CD14-positive monocyte (primary cell): ENCODE results near the gene IPO9. TPM values are rescaled to one million over a fixed set of nuclear protein-coding genes. Genes with fewer than 3 reads are reported as not detected.
"Not testable (repeated sequence)": the region's sequence is repeated elsewhere in the genome, so short reads cannot be mapped to it uniquely, and the experiment has no call there.

ENCODE experiments used
- DNase-seq, 3 donors: peaks; one replicate each; pipeline ENCODE4 v3.0.0-alpha.2; 2011 to 2022
- H2AFZ ChIP-seq: 2 replicates; pipeline ENCODE4 v1.6.0; 2012; ENCODE audit warnings: mild to moderate bottlenecking, low read depth, low read length, inconsistent platforms; ENCODE audit not compliant: insufficient read depth, poor library complexity, severe bottlenecking
- H3K27ac ChIP-seq, 2 donors: 1 replicate in 1 of 2; 2 replicates in 1 of 2; pipeline ENCODE4 v1.5.1; 2012 to 2013; ENCODE audit warnings: low read length in 2 of 2, control low read depth in 1 of 2, inconsistent platforms in 1 of 2, low read depth in 1 of 2, mild to moderate bottlenecking in 1 of 2
- H3K27me3 ChIP-seq, 2 donors: one replicate each; pipeline versions ENCODE4 v1.6.0 to v1.6.1; 2011 to 2013; ENCODE audit warnings: low read length in 2 of 2; ENCODE audit not compliant: control insufficient read depth in 2 of 2, insufficient read depth in 2 of 2
- H3K36me3 ChIP-seq, 2 donors: replicated peaks in 1 of 2; 1 replicate in 1 of 2; 2 replicates in 1 of 2; pipeline versions ENCODE4 v1.5.1 to v1.6.1; 2012 to 2013; ENCODE audit warnings: low read length in 2 of 2, control low read depth in 1 of 2, inconsistent platforms in 1 of 2, mild to moderate bottlenecking in 1 of 2; ENCODE audit not compliant: insufficient read depth in 2 of 2, control insufficient read depth in 1 of 2
- H3K4me1 ChIP-seq, 2 donors: 1 replicate in 1 of 2; 2 replicates in 1 of 2; pipeline versions ENCODE4 v1.5.1 to v1.6.1; 2012 to 2013; ENCODE audit warnings: low read length in 2 of 2, control low read depth in 1 of 2, inconsistent platforms in 1 of 2, mild to moderate bottlenecking in 1 of 2, moderate library complexity in 1 of 2; ENCODE audit not compliant: insufficient read depth in 2 of 2, control insufficient read depth in 1 of 2
- H3K4me2 ChIP-seq: replicated peaks from 2 replicates; pipeline ENCODE3; 2012; ENCODE audit warnings: low read length, moderate library complexity, mild to moderate bottlenecking; ENCODE audit not compliant: poor library complexity, severe bottlenecking; ENCODE audit errors: extremely low read depth
- H3K4me3 ChIP-seq, 3 experiments: fragments of 200-600 bp in 1 of 3; sonication (generic) in 1 of 3; replicated peaks in 1 of 3; 1 replicate in 2 of 3; 2 replicates in 1 of 3; pipeline ENCODE4 v1.5.1; 2011 to 2013; ENCODE audit warnings: low read length in 3 of 3, mild to moderate bottlenecking in 3 of 3, control low read depth in 2 of 3, low read depth in 2 of 3, inconsistent platforms in 1 of 3, moderate library complexity in 1 of 3
- H3K79me2 ChIP-seq: 2 replicates; pipeline ENCODE4 v1.6.0; 2012; ENCODE audit warnings: mild to moderate bottlenecking, control low read depth, inconsistent platforms, low read length, moderate library complexity; ENCODE audit not compliant: insufficient read depth
- H3K9ac ChIP-seq: 2 replicates; pipeline ENCODE4 v1.6.0; 2017; ENCODE audit warnings: low read length, mild to moderate bottlenecking; ENCODE audit not compliant: insufficient read depth, poor library complexity, severe bottlenecking
- H3K9me3 ChIP-seq, 2 donors: replicated peaks in 1 of 2; 1 replicate in 1 of 2; 2 replicates in 1 of 2; pipeline versions ENCODE4 v1.5.1 to v1.6.1; 2012 to 2013; ENCODE audit warnings: low read length in 2 of 2, control low read depth in 1 of 2; ENCODE audit not compliant: control insufficient read depth in 1 of 2, insufficient read depth in 1 of 2
- H4K20me1 ChIP-seq: 2 replicates; pipeline ENCODE4 v1.6.0; 2012; ENCODE audit warnings: mild to moderate bottlenecking, low read length, control low read depth, moderate library complexity; ENCODE audit not compliant: insufficient read depth
- H3K27ac Mint-ChIP-seq, 7 donors: one replicate each; pipeline ENCODE4 v1.8.0; 2020; ENCODE audit warnings: mild to moderate bottlenecking in 7 of 7, mixed read lengths in 7 of 7, moderate library complexity in 6 of 7, inconsistent platforms in 2 of 7
- H3K27me3 Mint-ChIP-seq, 3 donors: one replicate each; pipeline ENCODE4 v1.8.0; 2021 to 2022; ENCODE audit warnings: low read depth in 3 of 3, mild to moderate bottlenecking in 3 of 3, mixed read lengths in 3 of 3, moderate library complexity in 3 of 3, inconsistent platforms in 1 of 3
- H3K36me3 Mint-ChIP-seq, 2 donors: one replicate each; pipeline ENCODE4 v1.8.0; 2020; ENCODE audit warnings: mixed read lengths in 2 of 2, inconsistent platforms in 1 of 2, mild to moderate bottlenecking in 1 of 2
- H3K4me1 Mint-ChIP-seq: one replicate; pipeline ENCODE4 v1.8.0; 2020; ENCODE audit warnings: mild to moderate bottlenecking, mixed read lengths
- H3K4me3 Mint-ChIP-seq, 2 donors: one replicate each; pipeline ENCODE4 v1.8.0; 2020; ENCODE audit warnings: mild to moderate bottlenecking in 2 of 2, mixed read lengths in 2 of 2, moderate library complexity in 1 of 2
- H3K9me3 Mint-ChIP-seq, 7 donors: one replicate each; pipeline ENCODE4 v1.8.0; 2020 to 2022; ENCODE audit warnings: mixed read lengths in 7 of 7, mild to moderate bottlenecking in 6 of 7, moderate library complexity in 6 of 7, inconsistent platforms in 2 of 7
- WGBS: methylation state at CpG from one replicate; pipeline ENCODE4 v1.1.5; 2013; ENCODE audit warnings: missing lambda C conversion rate; ENCODE audit not compliant: insufficient coverage; 5-methylcytosine and 5-hydroxymethylcytosine counted together
- intact Hi-C, 2 donors: fragments of 100-400 bp; cut with micrococcal nuclease; formaldehyde crosslinking; loops; one replicate each; pipeline versions ENCODE4 v1.15.0 to v1.15.1; 2023
- polyA plus RNA-seq, 3 donors: library from polyadenylated mRNA; depleted of rRNA in 1 of 3; unstranded in 2 of 3; stranded (reverse) in 1 of 3; fragments of 300-500 nt in 2 of 3; fragments of >200 nt in 1 of 3; fragmentation: Illumina TruSeq in 2 of 3; gene quantifications; 1 replicate in 2 of 3; 2 replicates in 1 of 3; pipeline ENCODE4 v1.2.3, GENCODE V29; 2012 to 2021
- TF ChIP-seq, protein P1 (sequence below): fragments of 200-600 bp; IDR thresholded peaks from one replicate; pipeline ENCODE4 v1.8.0; 2022; ENCODE audit warnings: antibody characterized with exemption, mild to moderate bottlenecking

The IPO9 gene
- polyA plus RNA-seq, 3 donors: 11.3 to 12.6 (median 12.0) TPM

DNA sequence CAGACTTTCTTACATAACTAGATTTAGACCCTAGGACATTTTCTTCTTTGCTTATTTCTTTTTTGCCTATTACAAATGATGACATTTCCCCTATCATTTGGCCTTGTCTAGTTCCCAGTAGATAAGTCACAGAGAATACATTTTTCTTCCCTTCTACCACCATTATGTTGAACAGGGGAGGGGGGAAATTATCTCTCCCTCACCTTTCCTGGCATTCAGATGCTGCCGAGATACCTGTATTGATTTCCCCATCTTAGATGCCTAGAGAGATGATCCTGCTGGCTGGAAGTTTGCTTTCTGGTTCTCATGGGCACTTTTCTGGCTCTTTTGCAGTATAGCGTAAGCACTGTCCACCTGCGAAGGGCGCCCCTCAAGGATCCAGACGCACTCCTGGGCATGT is 5.7 kb downstream of the IPO9 start:
- Histone ChIP-seq H3K4me3 (no peak overlapping the region), H3K9ac (no peak overlapping the region), H3K79me2 (peaks cover 100% of the 10 kb centered on the region), H3K4me2 (no peak overlapping the region), H2AFZ (no peak overlapping the region), H3K9me3 (no peaks in the 10 kb centered on the region), H3K27ac (no peak overlapping the region), H3K4me1 (peaks cover 6 to 19% of the 10 kb centered on the region in 2 donors), H3K36me3 (peaks cover 14 to 25% of the 10 kb centered on the region in 2 donors), H3K27me3 (no peaks in the 10 kb centered on the region), H4K20me1 (peaks cover 78% of the 10 kb centered on the region)
- TF ChIP-seq, protein P1, sequence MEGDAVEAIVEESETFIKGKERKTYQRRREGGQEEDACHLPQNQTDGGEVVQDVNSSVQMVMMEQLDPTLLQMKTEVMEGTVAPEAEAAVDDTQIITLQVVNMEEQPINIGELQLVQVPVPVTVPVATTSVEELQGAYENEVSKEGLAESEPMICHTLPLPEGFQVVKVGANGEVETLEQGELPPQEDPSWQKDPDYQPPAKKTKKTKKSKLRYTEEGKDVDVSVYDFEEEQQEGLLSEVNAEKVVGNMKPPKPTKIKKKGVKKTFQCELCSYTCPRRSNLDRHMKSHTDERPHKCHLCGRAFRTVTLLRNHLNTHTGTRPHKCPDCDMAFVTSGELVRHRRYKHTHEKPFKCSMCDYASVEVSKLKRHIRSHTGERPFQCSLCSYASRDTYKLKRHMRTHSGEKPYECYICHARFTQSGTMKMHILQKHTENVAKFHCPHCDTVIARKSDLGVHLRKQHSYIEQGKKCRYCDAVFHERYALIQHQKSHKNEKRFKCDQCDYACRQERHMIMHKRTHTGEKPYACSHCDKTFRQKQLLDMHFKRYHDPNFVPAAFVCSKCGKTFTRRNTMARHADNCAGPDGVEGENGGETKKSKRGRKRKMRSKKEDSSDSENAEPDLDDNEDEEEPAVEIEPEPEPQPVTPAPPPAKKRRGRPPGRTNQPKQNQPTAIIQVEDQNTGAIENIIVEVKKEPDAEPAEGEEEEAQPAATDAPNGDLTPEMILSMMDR: no peak
- Mint-ChIP-seq H3K4me1 (peaks cover 40% of the 10 kb centered on the region), H3K9me3 (peaks cover 3 to 6% (median 4%) of the 10 kb centered on the region in 7 donors), H3K4me3 (no peak overlapping the region), H3K27ac (peak overlapping the region in 1 of 7 donors; percentile 28), H3K36me3 (peaks cover 13 to 22% of the 10 kb centered on the region in 2 donors), H3K27me3 (no peaks in the 10 kb centered on the region)
- 100% methylated on average over 4 of the region's 5 CpGs for WGBS
- DNase-seq: no peak
- intact Hi-C loops: no loop called here

DNA sequence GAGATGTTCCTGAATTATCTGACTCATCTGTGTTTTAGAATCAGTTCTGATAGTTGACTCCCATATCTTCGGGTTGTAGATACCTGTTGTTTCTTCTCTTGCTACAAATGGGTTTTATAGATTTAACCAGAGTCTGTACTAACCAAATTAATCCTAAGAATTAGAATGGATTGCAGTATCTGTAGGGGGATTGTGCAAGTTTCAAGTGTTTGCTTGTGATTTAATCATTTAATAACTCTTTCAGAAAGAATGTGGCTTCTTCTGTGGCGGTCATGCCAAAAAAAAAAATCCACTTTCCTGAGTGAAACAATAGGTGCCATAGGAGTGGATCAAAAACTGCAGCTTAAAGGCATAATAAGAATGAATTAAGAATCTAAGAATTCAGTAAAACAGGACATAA is 9.4 kb downstream of the IPO9 start:
- H3K9me3 Mint-ChIP-seq: peaks cover 3 to 6% (median 4%) of the 10 kb centered on the region in 7 donors
- TF ChIP-seq, protein P1: no peak
- H4K20me1 ChIP-seq: peaks cover 88% of the 10 kb centered on the region
- H3K79me2 ChIP-seq: peaks cover 100% of the 10 kb centered on the region
- DNase-seq: no peak
- H3K27me3 ChIP-seq: no peaks in the 10 kb centered on the region
- no peak overlapping the region for H2AFZ ChIP-seq
- no peak overlapping the region for H3K4me2 ChIP-seq
- intact Hi-C loops: no loop called here
- no peak overlapping the region for H3K4me3 ChIP-seq
- no peak overlapping the region for H3K9ac ChIP-seq
- H3K4me1 Mint-ChIP-seq: peaks cover 33% of the 10 kb centered on the region
- peak overlapping the region in 2 of 7 donors; percentile 54 to 80 for H3K27ac Mint-ChIP-seq
- no peak overlapping the region for H3K4me3 Mint-ChIP-seq
- no CpG with 5 or more reads among the region's 2 CpGs for WGBS
- peaks cover 13 to 21% of the 10 kb centered on the region in 2 donors for H3K36me3 Mint-ChIP-seq
- H3K27me3 Mint-ChIP-seq: no peaks in the 10 kb centered on the region
- H3K27ac ChIP-seq: peak overlapping the region in 1 of 2 donors; percentile 68
- peaks cover 10 to 24% of the 10 kb centered on the region in 2 donors for H3K4me1 ChIP-seq
- H3K9me3 ChIP-seq: no peaks in the 10 kb centered on the region
- H3K36me3 ChIP-seq: peaks cover 14 to 25% of the 10 kb centered on the region in 2 donors

DNA sequence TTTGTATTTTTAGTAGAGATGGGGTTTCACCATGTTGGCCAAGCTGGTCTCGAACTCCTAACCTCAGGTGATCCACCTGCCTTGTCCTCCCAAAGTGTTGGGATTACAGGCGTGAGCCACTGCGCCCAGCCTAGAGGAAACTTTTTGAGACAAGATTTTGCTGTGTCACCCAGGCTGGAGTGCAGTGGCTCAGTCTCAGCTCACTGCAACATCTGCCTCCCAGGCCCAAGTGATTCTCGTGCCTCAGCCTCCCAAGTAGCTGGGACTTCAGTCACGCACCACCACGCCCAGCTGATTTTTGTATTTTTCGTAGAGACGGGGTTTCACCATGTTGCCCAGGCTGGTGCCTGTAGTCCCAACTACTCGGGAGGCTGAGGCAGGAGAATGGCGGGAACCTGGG is 10.1 kb downstream of the IPO9 start:
- Mint-ChIP-seq H3K36me3 (peaks cover 13 to 21% of the 10 kb centered on the region in 2 donors), H3K27ac (peak overlapping the region in 2 of 7 donors; percentile 13 to 15), H3K4me1 (peaks cover 33% of the 10 kb centered on the region)
- H2AFZ ChIP-seq, H3K27ac ChIP-seq, H3K9me3 ChIP-seq, H3K9ac ChIP-seq, H3K4me3 Mint-ChIP-seq, H3K27me3 ChIP-seq, H3K27me3 Mint-ChIP-seq, H3K4me2 ChIP-seq, intact Hi-C loops, H3K9me3 Mint-ChIP-seq, DNase-seq, H3K4me3 ChIP-seq: not testable (repeated sequence)
- 98% methylated on average over 9 of the region's 10 CpGs for WGBS
- H4K20me1 ChIP-seq: peaks cover 83% of the 10 kb centered on the region
- peaks cover 14 to 25% of the 10 kb centered on the region in 2 donors for H3K36me3 ChIP-seq
- H3K4me1 ChIP-seq: peaks cover 10 to 24% of the 10 kb centered on the region in 2 donors
- H3K79me2 ChIP-seq: peaks cover 100% of the 10 kb centered on the region
